Retinal pigment epithelial cell (primary cell): ENCODE data around the gene MTHFR.

Experiments
- DNase-seq: peaks from one replicate; pipeline ENCODE4 v3.0.0-alpha.2; 2010; ENCODE audit warnings: low read depth
- H3K4me3 ChIP-seq: 2 replicates; pipeline ENCODE4 v1.5.1; 2011; ENCODE audit warnings: mild to moderate bottlenecking, low read length, control low read depth, moderate library complexity
- CTCF ChIP-seq: conservative IDR thresholded peaks from 2 replicates; pipeline ENCODE4 v1.5.1; 2011; ENCODE audit warnings: low read depth, low read length, control low read depth, inconsistent platforms

The MTHFR gene

DNA sequence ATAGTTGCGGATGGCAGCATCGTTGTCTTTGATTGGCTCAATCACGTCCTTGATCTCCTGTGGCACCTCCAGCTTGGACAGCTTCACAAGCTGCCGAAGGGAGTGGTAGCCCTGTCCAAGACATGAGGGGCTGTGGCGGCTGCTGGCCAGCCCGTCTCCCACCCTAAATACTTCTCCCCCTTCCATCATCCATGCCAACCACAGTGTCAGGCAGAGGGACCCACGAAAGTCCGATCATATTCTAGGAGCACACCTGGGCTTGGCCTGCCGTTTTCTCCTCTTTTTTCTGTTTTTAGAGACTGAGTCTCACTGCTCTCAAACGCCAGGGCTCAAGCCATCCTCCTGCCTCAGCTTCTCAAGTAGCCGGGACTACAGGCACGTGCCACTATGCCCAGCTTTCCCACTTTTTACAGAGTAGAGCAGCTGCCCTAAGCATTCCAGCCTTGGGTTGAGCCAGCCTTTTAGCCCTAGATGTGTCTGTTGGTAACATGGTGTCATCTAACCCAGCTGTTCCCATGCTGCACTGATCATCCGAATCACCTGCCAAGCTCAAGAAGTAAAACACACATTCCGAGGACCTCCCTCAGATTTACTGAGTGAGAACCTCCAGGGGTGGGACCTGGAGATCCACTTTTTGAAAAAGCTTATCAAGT is 10.4 kb downstream of the MTHFR start:
- H3K4me3 ChIP-seq: no peak overlapping the region
- no peak for DNase-seq
- no peak for TF ChIP-seq CTCF

DNA sequence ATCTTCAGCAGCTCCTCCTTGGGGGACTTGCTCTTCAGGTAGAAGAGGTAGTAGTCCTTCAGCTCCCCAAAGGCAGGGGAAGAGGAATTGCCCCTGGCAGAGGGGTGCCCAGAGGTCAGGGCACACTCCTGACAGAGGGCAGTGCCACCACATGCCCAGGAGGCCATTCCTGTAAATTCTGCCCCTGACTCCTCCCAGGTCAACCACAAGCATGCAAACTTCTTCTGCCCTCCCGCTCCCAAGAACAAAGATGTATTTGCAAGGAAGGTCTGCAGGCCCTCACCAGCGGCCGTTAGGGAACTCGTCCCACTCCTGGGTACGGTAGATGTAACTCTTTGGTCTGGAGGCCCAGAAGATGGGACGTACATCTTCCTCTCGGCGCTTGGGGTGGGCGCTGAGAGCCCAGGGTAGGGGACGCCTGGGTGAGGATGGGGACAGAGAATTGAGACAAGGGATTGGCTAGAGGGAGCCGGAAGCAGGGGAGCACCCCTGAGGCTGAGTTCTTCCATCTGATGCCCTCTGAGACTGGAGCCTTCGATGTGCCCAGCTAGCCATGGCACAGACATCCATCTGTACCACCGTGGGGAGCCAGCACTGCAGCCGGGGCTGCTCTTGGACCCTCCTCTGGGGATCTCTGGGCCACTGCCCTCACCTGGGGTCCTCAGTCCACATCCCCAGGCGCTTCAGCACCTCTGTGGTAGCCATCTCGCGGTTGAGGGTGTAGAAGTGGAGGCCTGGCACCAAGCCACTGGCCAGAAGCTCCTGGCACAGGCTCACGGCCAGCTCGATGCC is 11.1 kb downstream of the MTHFR start:
- TF ChIP-seq CTCF: no peak
- no peak for DNase-seq
- H3K4me3 ChIP-seq: no peak overlapping the region

GRCh38 chr1:11793819-11794218 is 11.9 kb downstream of the MTHFR start:
- no peak overlapping the region for H3K4me3 ChIP-seq
- no peak for TF ChIP-seq CTCF
- DNase-seq: no peak

- DNase-seq: no peak
- no peak for TF ChIP-seq CTCF
- H3K4me3 ChIP-seq: no peak overlapping the region
These were observed 13.7 kb downstream of the MTHFR start for GRCh38 chr1:11792106-11792505.

DNA sequence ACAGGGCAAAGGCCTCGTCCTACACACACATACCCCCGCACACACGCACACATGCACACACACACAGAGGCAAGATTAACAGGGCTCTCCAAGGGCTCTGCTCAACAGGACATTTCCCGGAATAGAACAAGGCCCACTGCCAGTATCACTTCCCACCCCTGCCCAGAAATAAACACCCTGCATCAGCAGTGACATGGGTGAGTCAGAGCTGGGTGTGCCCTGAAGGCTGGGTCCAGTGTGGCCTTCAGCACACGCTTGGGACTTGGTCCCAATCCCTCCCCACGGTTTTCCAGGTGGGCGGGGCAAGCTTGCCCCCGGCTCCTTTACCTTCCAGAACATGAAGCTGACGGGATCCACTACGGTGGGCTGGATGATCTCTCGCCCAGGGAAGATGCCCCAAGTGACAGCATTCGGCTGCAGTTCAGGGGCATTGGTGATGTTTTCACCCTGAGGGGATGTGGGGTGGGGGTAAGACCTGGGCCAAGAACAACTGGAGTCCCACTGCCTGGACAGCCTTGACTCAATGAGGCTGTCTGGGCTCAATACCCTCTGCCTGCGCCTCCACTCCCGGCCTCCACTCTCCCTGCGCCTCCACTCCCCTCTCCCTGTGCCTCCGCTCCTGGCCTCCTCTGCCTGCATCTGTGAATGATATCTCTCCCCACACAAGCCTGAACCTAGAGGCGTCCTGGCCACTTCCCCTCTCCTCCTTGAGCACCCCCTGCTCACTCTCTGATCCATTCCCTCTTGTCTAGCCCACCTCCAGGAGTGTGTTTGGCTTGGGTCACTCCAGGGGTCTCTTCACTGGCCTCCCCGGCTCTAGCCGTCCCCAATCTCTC is 14.7 kb downstream of the MTHFR start:
- DNase-seq: peak; percentile 90
- H3K4me3 ChIP-seq: no peak overlapping the region
- TF ChIP-seq CTCF: no peak

DNA sequence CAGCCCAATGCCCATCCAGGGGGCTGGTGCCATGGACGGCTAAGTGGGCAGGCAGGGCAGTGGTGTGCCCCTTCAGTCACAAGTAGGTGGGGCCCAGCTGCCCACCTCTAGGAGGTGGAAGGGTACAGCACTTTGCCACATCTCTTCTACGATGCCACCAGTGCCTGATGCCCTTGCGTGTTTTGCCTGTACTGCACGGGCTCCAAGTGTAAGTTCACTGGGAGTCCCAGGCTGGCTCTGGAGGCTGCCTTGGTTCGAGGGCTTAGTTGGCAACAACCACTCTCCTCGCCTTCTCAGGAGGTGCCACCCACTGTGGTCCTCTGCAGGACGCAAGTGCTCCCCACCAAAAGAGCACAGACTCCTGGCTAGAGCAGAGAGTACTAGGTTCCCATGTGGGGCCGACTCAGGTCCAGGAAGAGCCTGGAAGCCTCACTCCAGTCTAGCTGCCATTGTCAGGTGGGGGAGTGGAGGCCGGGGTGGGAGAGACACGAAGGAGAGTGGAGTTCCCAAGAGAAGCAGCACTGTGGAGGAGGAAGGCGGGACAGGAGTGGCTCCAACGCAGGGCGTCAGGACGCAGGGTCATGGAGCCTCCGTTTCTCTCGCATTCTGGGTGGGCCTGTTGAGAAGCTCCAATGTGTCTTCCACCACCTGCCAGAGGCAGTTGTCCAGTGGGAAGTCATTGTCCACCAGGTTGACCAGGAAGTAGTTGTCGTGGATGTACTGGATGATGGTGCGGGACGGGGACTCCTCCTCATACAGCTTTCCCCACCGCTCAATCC is 15.5 kb downstream of the MTHFR start:
- no peak overlapping the region for H3K4me3 ChIP-seq
- no peak for DNase-seq
- TF ChIP-seq CTCF: no peak
